ENCODE data around the gene SCD5.
"Not testable (repeated sequence)": the region's sequence is repeated elsewhere in the genome, so short reads cannot be mapped to it uniquely, and the experiment has no call there.

SCD5 gene

GRCh38 chr4:82798168-82799005 lies at the start of gene SCD5:
SCD5 (minus strand) TSS chr4:82798796; CDS start chr4:82798537, 259 bp downstream.
- peak; percentile 8 for DNase-seq (ENCODE audit: low spot score)

- DNase-seq (ENCODE audit: low spot score): no peak
Measured at GRCh38 chr4:82842593-82842992, 44.0 kb upstream of the SCD5 start.

DNA sequence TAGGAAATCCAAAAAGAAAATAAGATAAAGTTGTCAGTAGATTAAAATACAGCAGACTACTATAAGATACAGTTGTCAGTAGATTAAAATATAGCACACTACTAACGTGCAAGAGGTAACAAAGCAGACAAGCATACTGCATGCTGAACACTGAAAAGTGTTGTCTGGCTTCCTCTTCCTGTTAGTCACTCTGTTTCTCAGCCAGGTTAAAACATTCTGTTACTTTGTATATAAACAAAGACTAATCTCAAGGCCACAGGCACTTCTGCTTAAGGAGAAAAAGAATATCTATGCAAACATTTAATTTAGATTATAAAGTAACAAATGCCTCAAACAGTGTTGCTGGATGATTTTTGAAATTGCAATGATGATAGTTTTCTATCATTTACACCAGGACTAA lies 41.0 kb upstream of the SCD5 start:
- DNase-seq (ENCODE audit: low spot score): no peak

- DNase-seq (ENCODE audit: low spot score): no peak
Measured at GRCh38 chr4:82833696-82834313, 35.2 kb upstream of the SCD5 start.

GRCh38 chr4:82833060-82833459 lies 34.5 kb upstream of the SCD5 start:
- not testable (repeated sequence) for DNase-seq (ENCODE audit: low spot score)

- no peak for DNase-seq (ENCODE audit: low spot score)
Measured at GRCh38 chr4:82825425-82825824, 26.8 kb upstream of the SCD5 start.

- no peak for DNase-seq (ENCODE audit: low spot score)
Measured at GRCh38 chr4:82823062-82823461, 24.5 kb upstream of the SCD5 start.

GRCh38 chr4:82820689-82821088 lies 22.1 kb upstream of the SCD5 start:
- no peak for DNase-seq (ENCODE audit: low spot score)

- no peak for DNase-seq (ENCODE audit: low spot score)
Measured at GRCh38 chr4:82818664-82819662, 20.4 kb upstream of the SCD5 start.

GRCh38 chr4:82816874-82817273 lies 18.3 kb upstream of the SCD5 start:
- DNase-seq (ENCODE audit: low spot score): not testable (repeated sequence)

- DNase-seq (ENCODE audit: low spot score): no peak
Measured at GRCh38 chr4:82814034-82814433, 15.4 kb upstream of the SCD5 start.

DNA sequence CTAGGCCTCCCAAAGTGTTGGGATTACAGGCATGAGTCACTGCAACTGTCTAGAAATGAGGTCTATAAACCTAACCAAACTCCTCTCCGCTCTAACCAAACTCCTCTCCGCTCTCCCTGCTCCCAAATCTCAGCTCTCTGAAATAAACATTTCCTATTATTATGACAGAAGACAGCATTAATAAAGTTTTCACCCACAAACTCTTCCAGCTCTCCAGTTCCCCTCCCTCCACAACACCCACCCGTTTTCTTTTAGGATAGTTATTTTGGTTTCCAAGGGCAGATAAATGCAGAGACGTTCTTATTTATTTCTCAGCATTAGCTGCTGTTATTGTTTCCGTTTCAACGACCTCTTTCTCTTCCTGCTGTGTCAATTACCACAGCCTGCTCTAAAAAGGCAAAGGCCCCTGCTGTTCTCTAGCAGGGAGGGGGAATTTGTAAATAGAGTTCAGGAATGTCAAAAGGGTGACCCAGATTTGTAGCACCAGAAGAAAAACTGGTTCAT lies 13.3 kb upstream of the SCD5 start:
- DNase-seq (ENCODE audit: low spot score): no peak

DNA sequence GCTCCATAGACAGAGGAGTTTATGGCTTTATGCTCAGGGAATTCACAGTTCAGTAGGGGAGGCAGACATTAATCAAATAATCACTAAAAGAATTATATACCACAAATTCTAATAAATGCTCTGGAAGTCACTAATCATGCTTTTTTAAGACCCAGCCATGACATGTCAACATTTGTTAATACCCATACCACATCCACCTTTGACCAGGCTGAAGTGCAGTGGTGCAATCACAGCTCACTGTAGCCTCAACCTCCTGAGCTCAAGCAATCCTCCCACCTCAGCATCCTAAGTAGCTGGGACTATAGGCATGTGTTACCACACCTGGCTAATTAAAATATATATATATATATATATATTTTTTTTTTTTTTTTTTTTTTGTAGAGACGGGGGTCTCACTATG lies 12.8 kb upstream of the SCD5 start:
- DNase-seq (ENCODE audit: low spot score): no peak

DNA sequence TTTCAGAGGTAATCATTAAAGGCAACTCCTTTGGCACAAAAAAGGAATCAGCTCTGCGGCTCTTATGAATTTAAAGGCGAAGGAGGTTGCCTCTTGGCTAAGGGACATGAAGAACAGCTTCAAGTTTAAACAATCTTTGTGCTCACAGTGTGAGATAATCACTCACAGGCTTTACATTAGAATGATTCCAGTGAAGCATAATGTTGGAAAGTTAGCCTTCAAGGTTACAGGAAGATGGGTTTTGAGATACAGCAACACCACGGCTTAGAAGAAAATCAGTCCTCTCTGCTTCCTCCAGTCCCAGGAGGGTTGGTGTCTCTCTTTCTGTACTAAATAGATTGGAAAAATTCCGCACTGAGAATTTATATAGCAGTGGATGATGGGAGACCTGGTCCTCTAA lies 11.6 kb upstream of the SCD5 start:
- DNase-seq (ENCODE audit: low spot score): no peak

DNA sequence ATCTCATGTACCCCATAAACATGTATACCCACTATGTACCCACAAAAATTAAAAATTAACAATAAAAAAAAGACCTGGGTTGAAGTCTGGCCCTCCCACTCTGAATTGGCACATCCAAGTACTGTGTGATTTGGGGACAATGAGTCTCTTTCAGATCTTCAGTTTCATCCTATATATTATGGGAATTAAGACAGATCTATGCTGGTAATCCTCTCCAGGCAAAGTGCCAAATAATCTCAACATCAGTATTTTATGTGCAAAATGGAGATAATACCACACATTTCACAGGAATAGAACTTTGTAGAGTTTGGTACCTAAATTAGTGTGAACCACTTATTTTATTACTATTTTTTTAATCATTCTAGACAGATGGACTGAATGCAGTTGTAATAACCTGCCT lies 11.0 kb upstream of the SCD5 start:
- no peak for DNase-seq (ENCODE audit: low spot score)

GRCh38 chr4:82803746-82804145 lies 5.2 kb upstream of the SCD5 start:
- DNase-seq (ENCODE audit: low spot score): no peak

- DNase-seq (ENCODE audit: low spot score): no peak
Measured at GRCh38 chr4:82802911-82803310, 4.3 kb upstream of the SCD5 start.

DNA sequence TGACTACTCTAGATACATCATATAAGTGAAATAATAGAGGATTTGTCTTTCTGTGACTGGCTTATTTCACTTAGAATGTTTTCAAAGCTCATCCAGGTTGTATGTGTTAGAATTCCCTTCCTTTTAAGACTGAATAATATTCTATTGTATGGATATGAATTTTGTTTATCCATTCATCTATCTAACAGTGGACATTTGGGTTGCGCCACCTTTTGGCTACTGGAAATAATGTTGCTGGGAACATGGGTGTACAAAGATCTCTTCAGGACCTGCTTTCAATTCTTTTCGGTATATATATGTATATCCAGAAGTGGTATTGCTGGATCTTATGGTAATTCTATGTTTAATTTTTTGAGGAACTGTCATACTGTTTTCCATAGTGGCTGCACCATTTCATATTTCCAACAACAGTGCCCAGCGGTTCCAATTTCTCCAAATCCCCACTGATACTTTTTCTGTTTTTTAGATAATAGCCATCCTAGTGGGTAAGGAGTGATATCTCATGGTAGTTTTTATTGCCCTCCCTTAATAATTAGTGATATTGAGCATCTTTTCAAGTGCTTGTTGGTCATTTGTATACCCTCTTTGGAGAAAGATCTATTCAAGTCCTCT lies 3.4 kb upstream of the SCD5 start:
- DNase-seq (ENCODE audit: low spot score): no peak

DNA sequence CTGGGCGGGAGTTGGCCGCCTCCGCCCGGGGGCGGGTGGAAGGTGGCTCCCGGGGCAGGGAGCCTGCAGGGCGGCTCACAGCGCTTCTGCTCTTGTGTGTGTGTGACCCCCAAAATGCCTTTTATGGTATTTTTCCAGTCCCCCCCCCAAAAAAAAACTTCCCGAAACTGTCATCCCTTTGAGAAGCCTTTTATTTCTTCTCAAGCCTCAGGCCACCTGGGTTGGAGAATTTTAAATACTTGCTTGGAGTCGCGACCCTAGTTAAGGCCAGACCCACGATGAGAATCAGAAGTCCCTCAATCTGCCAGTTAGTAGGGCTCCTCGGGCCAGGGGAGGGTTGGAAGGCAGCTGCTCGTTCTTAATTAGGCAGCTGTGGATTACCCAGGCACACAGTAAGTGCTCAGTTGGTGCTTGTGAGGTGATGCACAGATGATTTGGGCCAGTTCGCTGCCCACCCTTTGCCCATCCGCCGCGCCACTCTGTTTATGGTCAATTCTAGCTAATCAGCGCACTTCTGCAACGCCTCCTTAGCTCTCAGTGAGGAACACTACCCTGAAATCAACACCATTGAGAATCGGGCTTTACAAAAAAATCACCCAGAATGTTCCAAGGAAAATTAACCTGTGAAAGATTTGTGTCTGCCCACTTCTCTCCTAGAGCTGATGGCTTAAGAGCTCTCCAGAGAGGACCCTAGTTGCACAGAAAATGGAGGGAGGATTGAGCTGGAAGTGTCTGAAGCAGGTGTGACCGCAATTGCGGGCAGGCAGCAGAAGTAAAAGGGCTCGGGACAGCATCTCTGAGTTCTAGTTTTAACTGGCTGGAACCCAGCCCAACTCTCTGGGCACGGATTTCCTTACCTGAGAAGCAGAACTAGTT lies 648 bp upstream of the SCD5 start:
- DNase-seq (ENCODE audit: low spot score): no peak

DNA sequence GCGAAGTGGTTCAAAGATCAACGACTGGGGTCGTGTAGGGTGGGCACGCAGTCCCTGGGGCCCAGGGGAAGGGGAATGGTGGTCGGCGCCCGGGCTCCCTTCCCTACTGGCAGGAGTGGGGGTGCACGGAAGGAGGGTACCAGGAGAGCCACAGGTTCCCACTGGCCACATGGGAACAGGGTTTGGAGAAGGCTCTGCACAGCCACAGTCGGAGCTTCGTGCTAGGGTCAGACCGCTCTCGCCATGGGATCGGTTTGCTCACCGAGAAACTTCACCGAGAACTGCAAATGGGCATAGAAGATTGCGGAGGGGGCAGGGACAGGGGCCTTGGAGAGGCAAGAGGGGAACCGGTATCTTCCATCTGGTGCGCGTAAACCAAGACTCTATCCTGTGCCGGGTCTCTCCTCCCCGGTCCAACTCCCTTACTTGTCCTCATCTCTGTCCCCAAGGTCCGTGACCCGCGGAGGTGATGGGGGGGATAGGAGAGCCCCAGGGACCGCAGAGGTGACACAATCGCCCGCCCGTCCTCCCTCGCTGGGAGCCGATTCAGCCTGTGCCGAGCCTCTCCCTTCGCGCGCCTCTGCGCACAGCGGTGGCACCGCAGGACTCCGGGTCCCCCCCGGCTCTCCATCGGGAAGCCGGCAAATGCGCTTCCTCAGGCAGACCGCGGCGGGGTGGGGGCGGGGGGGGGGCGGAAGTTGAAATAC lies 1.0 kb downstream of the SCD5 start:
- no peak for DNase-seq (ENCODE audit: low spot score)
